ENCODE measurements around the gene TTLL6. TPM values are rescaled to one million over a fixed set of nuclear protein-coding genes. Genes with fewer than 3 reads are reported as not detected.
A peak's percentile ranks its signal among the peaks of the same experiment; 100 is the strongest.

TTLL6 gene
- total and polyA plus RNA-seq, 2 of the 8 experiments (the other 6 are each of a cell fraction or from before 2014, with no cell fraction given), result 2.6 to 4.3 TPM

DNA sequence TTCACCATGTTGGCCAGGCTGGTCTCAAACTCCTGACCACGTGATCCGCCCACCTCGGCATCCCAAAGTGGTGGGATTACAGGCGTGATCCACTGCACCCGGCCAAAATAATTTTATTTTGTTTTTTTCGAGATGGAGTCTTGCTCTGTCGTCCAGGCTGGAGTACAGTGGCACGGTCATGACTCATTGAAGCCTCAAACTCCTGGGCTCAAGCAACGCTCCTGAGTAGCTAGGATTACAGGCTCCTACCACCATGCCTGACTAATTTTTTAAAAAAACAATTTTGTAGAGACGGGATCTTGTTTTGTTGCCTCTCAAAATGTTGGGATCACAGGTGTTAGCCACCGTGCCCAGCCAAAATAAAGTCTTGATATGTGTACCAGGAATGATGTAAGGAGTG lies 2.4 kb upstream of the TTLL6 start:
- H2BK15ac ChIP-seq (ENCODE audit: low read length), result no peak overlapping the region
- H3K27ac ChIP-seq (ENCODE audit: low read depth, low read length), result no peak overlapping the region
- no peak overlapping the region for H2BK5ac ChIP-seq (ENCODE audit: low read depth, low read length)
- peaks cover 3% of the 10 kb centered on the region; the same call in 1 of the 2 replicates for H3K23me2 ChIP-seq (ENCODE audit: low read depth, low read length)
- no peaks in the 10 kb centered on the region for H3K79me1 ChIP-seq (ENCODE audit: low read depth, low read length)
- no peak overlapping the region for H3K18ac ChIP-seq (ENCODE audit: extremely low read depth, low read length)
- 0 out of 2 replicates have a peak overlapping the region, but pooled peaks have one; percentile 61 for H2BK20ac ChIP-seq (ENCODE audit: low read length)
- H3K9me3 ChIP-seq (ENCODE audit: insufficient read depth in 2 of 2, low read depth in 1 of 2, low read length in 1 of 2), result no peaks in the 10 kb centered on the region
- H3K36me3 ChIP-seq (ENCODE audit: control insufficient read depth in 2 of 4, insufficient read depth in 4 of 4, low read length in 3 of 4), result no peaks in the 10 kb centered on the region
- H3K4ac ChIP-seq (replicated peaks; ENCODE audit: insufficient read length, low read depth, low read length), result no peak overlapping the region
- FAIRE-seq (no peak), DNase-seq (ENCODE audit: low read depth in 1 of 2, low spot score in 2 of 2) (no peak)
- H3K23ac ChIP-seq (ENCODE audit: insufficient read length), result no peak overlapping the region
- ChIA-PET POLR2A (ENCODE audit: partially characterized antibody) (interaction anchor here (0.6 to 3.1 kb wide), 3 partner anchors 11 to 178 kb away, joined by 4 to 16 read pairs (median 7); partner anchors contain the start of genes CALCOCO2 and IGF2BP1), CTCF (ENCODE audit: partially characterized antibody) (interaction anchor here (1.3 to 88.5 kb wide), 3 partner anchors 15 to 148 kb away, joined by 3 to 2590 read pairs (median 11); partner anchors contain the start of gene ATP5MC1)
- H3K4me1 ChIP-seq (replicated peaks in 1 of 4; ENCODE audit: control insufficient read depth in 3 of 4, insufficient read depth in 4 of 4, low read length in 3 of 4), result peaks cover 14 to 18% (median 16%) of the 10 kb centered on the region in 4 experiments
- no peak overlapping the region for H4K91ac ChIP-seq (replicated peaks; ENCODE audit: insufficient read length, low read length)
- H4K20me1 ChIP-seq (replicated peaks in 1 of 2; ENCODE audit: control insufficient read depth in 1 of 2, insufficient read depth in 2 of 2, low read length in 2 of 2), result no peaks in the 10 kb centered on the region
- no peak overlapping the region for H3K9ac ChIP-seq (replicated peaks in 1 of 4; ENCODE audit: extremely low read depth in 1 of 4, low read depth in 3 of 4, low read length in 3 of 4)
- no peak overlapping the region for H3K56ac ChIP-seq (replicated peaks; ENCODE audit: insufficient read length, low read depth, low read length)
- 81% methylated on average over 11 of the region's 11 CpGs; no CpG with 5 or more reads in 1 of the 2 experiments for WGBS, 2 experiments (ENCODE audit: extremely low coverage in 1 of 2, insufficient coverage in 1 of 2, insufficient read length in 1 of 2, insufficient replicate concordance in 2 of 2, low coverage in 1 of 2, low lambda C conversion rate in 2 of 2, missing lambda C conversion rate in 1 of 2)
- H3K4me2 ChIP-seq (ENCODE audit: insufficient read depth in 1 of 2, low read depth in 2 of 2, low read length in 2 of 2), result no peak overlapping the region; a peak in 1 of 4 replicates
- H3K79me2 ChIP-seq (ENCODE audit: control insufficient read depth in 1 of 2, insufficient read depth in 2 of 2, low read length in 2 of 2), result no peaks in the 10 kb centered on the region
- H4K8ac ChIP-seq (ENCODE audit: extremely low read depth, insufficient read depth, low read length), result no peak overlapping the region
- H2BK12ac ChIP-seq (ENCODE audit: low read depth, low read length), result peak overlapping the region; percentile 90; the same call in 1 of the 2 replicates
- no peak overlapping the region for H3K4me3 ChIP-seq (ENCODE audit: extremely low read depth in 1 of 4, insufficient read depth in 2 of 4, low read depth in 3 of 4, low read length in 4 of 4)
- no peak overlapping the region for H4K5ac ChIP-seq (ENCODE audit: insufficient read length, low read depth, low read length)
- no peaks in the 10 kb centered on the region for H3K27me3 ChIP-seq (replicated peaks in 1 of 4; ENCODE audit: control insufficient read depth in 3 of 4, extremely low read depth in 1 of 4, insufficient read depth in 3 of 4, low read length in 3 of 4)
- no peak overlapping the region for H2AK5ac ChIP-seq (ENCODE audit: low read depth, low read length)
- no peak for TF ChIP-seq CTCF (IDR thresholded peaks at IDR 0.05; ENCODE audit: control extremely low read depth in 1 of 3, insufficient read depth in 1 of 3, low read depth in 1 of 3, low read length in 3 of 3)
- no peak for TF ChIP-seq EGR1 (IDR thresholded peaks at IDR 0.05; ENCODE audit: borderline replicate concordance, low read depth, low read length)
- no peak for TF ChIP-seq BRCA1 (IDR thresholded peaks at IDR 0.05; ENCODE audit: low read depth, low read length)
- H2AFZ ChIP-seq (ENCODE audit: low read length), result no peak overlapping the region
- no peak overlapping the region for H3K14ac ChIP-seq (ENCODE audit: insufficient read length)
- H2BK120ac ChIP-seq (replicated peaks; ENCODE audit: low read depth, low read length), result no peak overlapping the region
